ENCODE measurements around the gene KCNH8.

DNA sequence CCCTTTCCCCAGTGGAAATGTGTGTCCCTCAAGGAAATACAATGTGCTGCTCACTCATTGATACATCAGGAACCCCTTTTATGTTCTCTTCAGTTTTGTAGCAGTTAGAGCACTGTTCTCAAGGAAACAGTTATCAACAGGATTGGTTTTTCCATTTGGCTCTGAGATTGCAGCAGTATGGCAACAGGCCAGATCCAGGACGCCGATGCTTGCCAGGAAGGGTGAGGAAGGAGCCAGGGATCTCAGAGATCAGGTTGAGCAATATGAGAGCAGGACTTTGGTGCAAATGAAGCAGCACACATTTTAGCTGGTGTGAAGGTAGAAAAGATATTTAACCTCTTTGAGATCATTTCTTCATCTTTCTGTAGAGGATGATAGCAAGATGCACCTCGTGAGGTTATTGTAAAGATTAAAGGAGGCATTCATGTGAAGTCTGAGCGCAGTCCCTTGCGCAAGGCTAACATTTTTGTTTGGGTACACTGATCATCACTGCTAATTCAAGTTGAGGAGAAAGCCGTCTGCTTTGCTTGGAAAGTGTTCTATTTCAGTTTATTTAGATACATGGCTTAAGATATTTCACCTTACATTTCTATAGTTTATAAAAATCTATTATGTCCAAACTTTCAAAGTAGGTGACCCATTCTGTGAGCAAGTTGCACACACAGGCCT lies 68.5 kb downstream of the KCNH8 start:
- no peak for TF ChIP-seq DPF2 (IDR thresholded peaks at IDR 0.05)
- TF ChIP-seq ZBTB11 (CRISPR knock-in tag; IDR thresholded peaks at IDR 0.05): no peak
- TF ChIP-seq, protein P1, sequence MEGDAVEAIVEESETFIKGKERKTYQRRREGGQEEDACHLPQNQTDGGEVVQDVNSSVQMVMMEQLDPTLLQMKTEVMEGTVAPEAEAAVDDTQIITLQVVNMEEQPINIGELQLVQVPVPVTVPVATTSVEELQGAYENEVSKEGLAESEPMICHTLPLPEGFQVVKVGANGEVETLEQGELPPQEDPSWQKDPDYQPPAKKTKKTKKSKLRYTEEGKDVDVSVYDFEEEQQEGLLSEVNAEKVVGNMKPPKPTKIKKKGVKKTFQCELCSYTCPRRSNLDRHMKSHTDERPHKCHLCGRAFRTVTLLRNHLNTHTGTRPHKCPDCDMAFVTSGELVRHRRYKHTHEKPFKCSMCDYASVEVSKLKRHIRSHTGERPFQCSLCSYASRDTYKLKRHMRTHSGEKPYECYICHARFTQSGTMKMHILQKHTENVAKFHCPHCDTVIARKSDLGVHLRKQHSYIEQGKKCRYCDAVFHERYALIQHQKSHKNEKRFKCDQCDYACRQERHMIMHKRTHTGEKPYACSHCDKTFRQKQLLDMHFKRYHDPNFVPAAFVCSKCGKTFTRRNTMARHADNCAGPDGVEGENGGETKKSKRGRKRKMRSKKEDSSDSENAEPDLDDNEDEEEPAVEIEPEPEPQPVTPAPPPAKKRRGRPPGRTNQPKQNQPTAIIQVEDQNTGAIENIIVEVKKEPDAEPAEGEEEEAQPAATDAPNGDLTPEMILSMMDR (IDR thresholded peaks at IDR 0.05 in 2 of 3, conservative IDR thresholded peaks at IDR 0.05 in 1 of 3; ENCODE audit: control insufficient read depth in 2 of 3, extremely low read depth in 1 of 3, insufficient read depth in 1 of 3, low read depth in 3 of 3, low read length in 3 of 3): no peak
- no peak for TF ChIP-seq NFYB (IDR thresholded peaks at IDR 0.05; ENCODE audit: insufficient read depth, low read depth, low read length)
